Measurements from ENCODE around the gene MBD2. TPM values are rescaled to one million over a fixed set of nuclear protein-coding genes. Genes with fewer than 3 reads are reported as not detected.

The MBD2 gene
- total RNA-seq, 1 donor from 2014 or later: 52.2 TPM

- Mint-ChIP-seq H3K36me3 (ENCODE audit: low read depth) (peaks cover 20% of the 10 kb centered on the region), H3K4me3 (ENCODE audit: unreplicated experiment) (no peak overlapping the region), H3K9me3 (ENCODE audit: low read depth) (peaks cover 26% of the 10 kb centered on the region), H3K27ac (ENCODE audit: unreplicated experiment) (no peak overlapping the region), H3K4me1 (ENCODE audit: low read depth) (peaks cover 4% of the 10 kb centered on the region), H3K27me3 (ENCODE audit: low read depth) (no peaks in the 10 kb centered on the region)
- TF ChIP-seq CTCF (IDR thresholded peaks at IDR 0.05): no peak
- DNase-seq (ENCODE audit: low spot score): no peak
Measured at GRCh38 chr18:54141041-54141608, 83.3 kb downstream of the MBD2 start.

- H3K36me3 Mint-ChIP-seq (ENCODE audit: low read depth): peaks cover 20% of the 10 kb centered on the region
- H3K27ac Mint-ChIP-seq (ENCODE audit: unreplicated experiment): no peak overlapping the region
- no peaks in the 10 kb centered on the region for H3K27me3 Mint-ChIP-seq (ENCODE audit: low read depth)
- H3K4me1 Mint-ChIP-seq (ENCODE audit: low read depth): peaks cover 4% of the 10 kb centered on the region
- no peak overlapping the region for H3K4me3 Mint-ChIP-seq (ENCODE audit: unreplicated experiment)
- DNase-seq (ENCODE audit: low spot score): no peak
- H3K9me3 Mint-ChIP-seq (ENCODE audit: low read depth): peaks cover 26% of the 10 kb centered on the region
- TF ChIP-seq CTCF (IDR thresholded peaks at IDR 0.05): no peak
Measured at GRCh38 chr18:54140641-54141040, 83.8 kb downstream of the MBD2 start.

- peaks cover 24% of the 10 kb centered on the region for H3K4me1 Mint-ChIP-seq (ENCODE audit: low read depth)
Measured at GRCh38 chr18:54135216-54135615, 89.3 kb downstream of the MBD2 start.

GRCh38 chr18:54134053-54134452, 90.4 kb downstream of the MBD2 start:
- peaks cover 34% of the 10 kb centered on the region for H3K4me1 Mint-ChIP-seq (ENCODE audit: low read depth)
- TF ChIP-seq CTCF (IDR thresholded peaks at IDR 0.05): no peak
- no peak for DNase-seq (ENCODE audit: low spot score)
- H3K36me3 Mint-ChIP-seq (ENCODE audit: low read depth): peaks cover 6% of the 10 kb centered on the region
- H3K4me3 Mint-ChIP-seq (ENCODE audit: unreplicated experiment): no peak overlapping the region
- no peak overlapping the region for H3K27ac Mint-ChIP-seq (ENCODE audit: unreplicated experiment)
- no peaks in the 10 kb centered on the region for H3K27me3 Mint-ChIP-seq (ENCODE audit: low read depth)
- peaks cover 10% of the 10 kb centered on the region for H3K9me3 Mint-ChIP-seq (ENCODE audit: low read depth)

More at GRCh38 chr18:54135216-54135615, 89.3 kb downstream of the MBD2 start:
- Mint-ChIP-seq H3K36me3 (ENCODE audit: low read depth) (peaks cover 6% of the 10 kb centered on the region), H3K4me3 (ENCODE audit: unreplicated experiment) (no peak overlapping the region), H3K27me3 (ENCODE audit: low read depth) (no peaks in the 10 kb centered on the region), H3K9me3 (ENCODE audit: low read depth) (peaks cover 10% of the 10 kb centered on the region), H3K27ac (ENCODE audit: unreplicated experiment) (no peak overlapping the region)
- DNase-seq (ENCODE audit: low spot score): no peak
- no peak for TF ChIP-seq CTCF (IDR thresholded peaks at IDR 0.05)

- Mint-ChIP-seq H3K4me3 (ENCODE audit: unreplicated experiment) (no peak overlapping the region), H3K4me1 (ENCODE audit: low read depth) (peaks cover 29% of the 10 kb centered on the region), H3K27me3 (ENCODE audit: low read depth) (no peaks in the 10 kb centered on the region), H3K27ac (ENCODE audit: unreplicated experiment) (peak overlapping the region; percentile 6), H3K9me3 (ENCODE audit: low read depth) (no peaks in the 10 kb centered on the region), H3K36me3 (ENCODE audit: low read depth) (no peaks in the 10 kb centered on the region)
- TF ChIP-seq CTCF (IDR thresholded peaks at IDR 0.05): no peak
- no peak for DNase-seq (ENCODE audit: low spot score)
Measured at GRCh38 chr18:54130631-54131030, 93.8 kb downstream of the MBD2 start.
